HG02938 (cell line): ENCODE data around the gene CKS2.
"Not testable (repeated sequence)": the region's sequence is repeated elsewhere in the genome, so short reads cannot be mapped to it uniquely, and the experiment has no call there.

Experiments
- ATAC-seq: cut with Tn5 transposase; IDR thresholded peaks from one replicate; pipeline ENCODE4 v1.9.1; 2021; ENCODE audit warnings: mild to moderate bottlenecking, moderate library complexity; ENCODE audit not compliant: unreplicated experiment

The CKS2 gene

GRCh38 chr9:89309608-89310474 lies 1.2 kb upstream of the CKS2 start:
- ATAC-seq = no peak

- no peak for ATAC-seq
Observed at GRCh38 chr9:89311346-89312221, 589 bp downstream of the CKS2 start.

GRCh38 chr9:89312222-89312571 lies 1.2 kb downstream of the CKS2 start:
- ATAC-seq = no peak

- ATAC-seq = no peak
Observed at GRCh38 chr9:89313842-89314241, 2.8 kb downstream of the CKS2 start.

GRCh38 chr9:89314955-89315354 lies 4.0 kb downstream of the CKS2 start:
- ATAC-seq = no peak

DNA sequence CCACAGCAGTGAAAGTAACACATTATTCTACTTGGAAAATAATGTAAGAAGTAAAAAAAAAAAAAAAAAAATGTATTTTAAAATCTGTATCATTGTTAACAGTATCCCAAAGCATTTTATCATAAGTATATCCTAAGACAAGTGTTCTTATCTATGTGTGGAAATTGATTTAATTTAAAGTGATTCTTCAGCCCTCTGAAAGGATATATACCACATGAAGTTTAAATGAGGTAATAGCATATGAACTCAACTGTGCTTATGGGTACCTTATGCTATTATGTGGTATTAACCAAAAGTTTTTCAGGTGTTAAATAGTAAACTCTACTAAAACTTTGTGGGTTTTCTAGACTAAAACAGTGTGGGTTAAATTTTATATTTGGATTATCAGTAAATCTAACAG lies 4.5 kb downstream of the CKS2 start:
- ATAC-seq = no peak

GRCh38 chr9:89317282-89317681 lies 6.3 kb downstream of the CKS2 start:
- ATAC-seq = no peak

DNA sequence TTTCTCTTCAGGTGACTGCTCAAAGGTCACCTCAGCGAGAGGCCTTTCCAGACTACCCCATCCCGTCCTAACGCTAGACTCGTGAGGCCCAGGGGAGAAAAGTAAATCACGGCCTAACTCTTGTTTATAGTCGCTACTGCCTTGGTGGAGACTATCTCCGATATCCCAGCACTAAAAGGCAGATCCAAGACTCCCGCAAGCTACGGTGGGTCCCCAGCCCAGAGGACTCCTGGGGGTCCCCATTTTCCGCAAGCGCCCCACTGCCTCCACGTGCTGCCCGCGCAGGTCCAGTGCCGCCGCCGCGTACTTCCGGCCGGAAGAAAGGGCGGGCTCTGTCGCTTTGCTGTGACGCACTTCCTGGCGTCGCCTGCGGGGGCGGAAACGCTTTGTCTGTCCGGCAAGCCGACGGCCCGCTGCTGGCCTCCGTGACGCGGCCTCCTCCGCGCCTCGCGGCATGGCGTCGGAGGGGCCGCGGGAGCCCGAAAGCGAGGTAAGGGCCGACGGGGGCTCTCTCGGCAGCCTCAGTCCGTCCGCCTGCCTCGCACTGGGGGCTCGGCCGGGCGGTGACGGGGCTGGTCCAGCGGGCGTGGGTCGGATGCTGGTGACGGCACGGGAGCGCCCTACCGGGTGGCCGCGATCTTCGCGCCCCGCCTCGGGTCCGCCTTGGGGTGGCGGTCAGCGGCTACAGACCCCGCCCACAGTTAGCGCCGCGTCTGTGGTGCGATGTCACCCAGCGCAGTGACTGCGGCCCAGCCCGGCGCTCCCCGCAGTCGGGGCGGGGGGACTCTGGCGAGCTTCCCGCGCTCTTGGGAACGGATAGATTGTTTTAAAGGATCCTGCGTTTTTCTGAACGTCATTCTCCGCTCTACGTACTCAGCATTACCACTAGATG lies 7.4 kb downstream of the CKS2 start, which contains the start of gene SECISBP2:
SECISBP2 (plus strand) TSS at position 378 of the 892 bp plus-strand sequence; CDS start at position 455, 77 bp downstream.
- ATAC-seq = peak; percentile 79

DNA sequence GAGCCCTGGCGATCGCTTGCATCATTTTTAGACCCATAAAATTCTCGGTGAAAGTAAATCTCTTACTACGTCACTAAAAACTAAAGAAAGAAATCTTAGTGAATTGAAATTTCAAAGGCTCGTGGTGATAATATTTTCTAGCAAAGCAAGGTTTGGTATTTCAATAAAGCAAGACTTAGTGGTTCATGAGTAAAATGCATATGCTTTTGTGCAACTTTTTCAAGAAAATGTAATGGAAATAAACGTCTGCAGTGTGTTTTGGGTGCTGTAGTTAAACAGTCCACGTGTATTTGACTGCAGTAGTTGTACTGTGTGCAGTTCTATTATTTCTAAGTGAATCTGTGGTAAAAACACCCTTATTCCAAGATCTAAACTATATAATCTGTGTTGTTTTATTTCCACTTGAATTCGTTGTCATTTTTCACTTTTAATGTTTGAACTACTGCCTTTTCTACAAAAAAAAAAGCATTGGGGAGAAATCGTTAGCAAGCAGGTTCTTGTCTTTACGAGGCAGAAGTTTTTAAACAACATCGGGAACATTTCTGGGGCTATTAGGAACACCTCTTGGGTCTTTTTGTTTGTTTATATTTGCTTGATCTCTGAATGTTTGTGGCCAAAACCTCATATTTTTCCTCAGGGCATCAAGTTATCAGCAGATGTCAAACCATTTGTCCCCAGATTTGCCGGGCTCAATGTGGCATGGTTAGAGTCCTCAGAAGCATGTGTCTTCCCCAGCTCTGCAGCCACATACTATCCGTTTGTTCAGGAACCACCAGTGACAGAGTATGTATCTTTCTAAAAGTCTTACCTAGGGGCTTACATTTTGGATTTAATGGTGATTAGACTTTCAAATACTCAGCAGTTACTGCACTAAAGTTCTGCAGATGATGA lies 8.3 kb downstream of the CKS2 start:
- no peak for ATAC-seq

GRCh38 chr9:89323390-89323789 lies 12.4 kb downstream of the CKS2 start:
- ATAC-seq = no peak

DNA sequence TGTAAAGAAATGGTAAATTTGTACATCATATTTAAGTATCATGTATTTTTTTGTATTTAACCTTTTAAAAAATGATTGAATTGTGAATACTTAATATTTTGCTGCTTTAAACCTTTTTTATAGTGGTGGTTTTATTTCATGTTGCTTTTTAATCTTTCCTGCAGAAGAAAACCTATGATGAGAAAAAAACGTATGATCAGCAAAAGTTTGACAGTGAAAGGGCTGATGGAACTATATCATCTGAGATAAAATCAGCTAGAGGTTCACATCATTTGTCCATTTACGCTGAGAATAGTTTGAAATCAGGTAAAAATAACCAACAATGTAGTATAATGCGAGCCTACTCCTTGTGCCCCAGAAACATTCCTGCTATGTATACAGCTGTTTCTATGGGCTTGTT lies 14.7 kb downstream of the CKS2 start:
- no peak for ATAC-seq

GRCh38 chr9:89328064-89328463 lies 17.1 kb downstream of the CKS2 start:
- ATAC-seq = no peak

- no peak for ATAC-seq
Observed at GRCh38 chr9:89329917-89330316, 18.9 kb downstream of the CKS2 start.

DNA sequence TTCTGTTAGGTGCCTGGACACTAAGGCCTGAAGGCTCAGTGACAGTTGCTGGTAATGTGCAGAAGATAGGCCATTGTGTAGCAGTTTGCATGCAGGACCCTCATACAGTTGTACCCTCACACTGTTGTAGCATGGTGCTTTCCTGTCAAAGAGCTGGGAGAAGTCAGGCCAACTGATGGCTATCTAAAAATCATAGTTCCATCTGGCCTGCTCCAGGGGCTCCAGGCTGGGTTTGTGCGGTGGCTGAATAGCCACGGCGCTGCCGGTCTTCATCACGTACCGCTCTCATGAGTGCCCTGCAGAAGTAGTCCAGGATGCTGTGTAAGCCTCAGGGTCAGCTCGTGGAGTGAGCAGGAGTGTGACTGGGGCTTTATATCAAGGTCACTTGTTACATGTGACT lies 19.5 kb downstream of the CKS2 start:
- ATAC-seq = no peak

GRCh38 chr9:89339807-89340206 lies 28.8 kb downstream of the CKS2 start:
- no peak for ATAC-seq

DNA sequence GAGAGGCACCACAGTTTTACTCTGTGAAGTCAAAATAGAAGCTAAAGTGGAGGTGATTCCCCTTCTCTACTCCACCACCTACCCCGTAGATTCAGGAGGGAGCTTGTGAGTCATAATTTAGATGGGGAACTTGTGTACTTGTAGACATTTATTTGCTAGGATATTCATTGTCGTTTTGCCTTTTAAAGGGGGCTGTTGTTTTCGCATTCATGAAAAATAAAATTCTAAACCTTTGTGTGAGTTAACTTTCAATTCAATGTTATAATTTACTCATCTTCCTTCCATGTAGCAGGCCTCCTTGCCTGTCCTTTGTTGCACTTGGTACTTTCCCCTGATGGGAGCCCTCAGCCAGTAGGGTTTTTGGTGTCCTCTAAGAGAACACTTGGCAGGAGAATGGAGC lies 29.3 kb downstream of the CKS2 start:
- ATAC-seq = no peak

DNA sequence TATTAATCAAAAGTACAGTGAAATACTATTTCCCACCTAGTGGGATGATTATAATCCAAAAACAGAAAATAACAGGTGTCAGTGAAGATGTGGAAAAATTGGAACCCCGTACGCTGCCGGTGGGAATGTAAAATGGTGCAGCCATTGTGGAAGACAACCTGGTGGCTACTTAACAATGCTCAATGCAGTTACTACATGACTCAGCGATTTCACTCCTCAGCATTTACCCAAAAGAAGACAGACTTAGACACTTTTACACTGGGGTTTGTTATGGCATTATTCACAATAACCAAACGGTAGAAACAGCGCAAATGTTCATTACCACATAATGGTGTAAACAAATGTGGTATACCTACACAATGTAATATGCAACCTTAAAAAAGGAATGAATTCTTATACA lies 31.2 kb downstream of the CKS2 start:
- no peak for ATAC-seq

GRCh38 chr9:89342948-89343347 lies 32.0 kb downstream of the CKS2 start:
- ATAC-seq = no peak

DNA sequence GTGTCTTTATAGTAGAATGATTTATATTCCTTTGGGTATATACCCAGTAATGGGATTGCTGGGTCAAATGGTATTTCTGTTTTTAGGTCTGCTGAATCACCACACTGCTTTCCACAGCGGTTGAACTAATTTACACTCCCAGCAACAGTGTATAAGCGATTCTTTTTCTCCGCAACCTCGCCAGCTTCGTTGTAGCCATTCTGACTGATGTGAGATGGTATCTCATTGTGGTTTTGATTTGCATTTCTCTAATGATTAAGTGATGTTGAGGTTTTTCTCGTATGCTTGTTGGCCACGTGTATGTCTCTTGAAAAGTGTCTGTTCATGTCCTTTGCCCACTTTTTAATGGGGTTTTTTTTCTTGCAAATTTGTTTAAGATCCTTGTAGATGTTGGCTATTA lies 32.8 kb downstream of the CKS2 start:
- not testable (repeated sequence) for ATAC-seq

- no peak for ATAC-seq
Observed at GRCh38 chr9:89345476-89345875, 34.5 kb downstream of the CKS2 start.
